Nephron (organoid): ENCODE data around the gene PTPRG.
A peak's percentile ranks its signal among the peaks of the same experiment; 100 is the strongest.

ENCODE experiments used
- H3K27ac Mint-ChIP-seq, 3 experiments: 2 replicates each; pipeline ENCODE4 v1.8.0; 2020; ENCODE audit warnings: mixed read lengths in 3 of 3, mild to moderate bottlenecking in 2 of 3, moderate library complexity in 1 of 3
- H3K27me3 Mint-ChIP-seq: 2 replicates; pipeline ENCODE4 v1.8.0; 2021; ENCODE audit warnings: low read depth, mild to moderate bottlenecking, moderate library complexity, mixed read lengths
- H3K36me3 Mint-ChIP-seq: 2 replicates; pipeline ENCODE4 v1.8.0; 2020; ENCODE audit warnings: low read depth, mixed read lengths
- H3K4me1 Mint-ChIP-seq: 2 replicates; pipeline ENCODE4 v1.8.0; 2020; ENCODE audit warnings: mixed read lengths
- H3K4me3 Mint-ChIP-seq, 3 experiments: 2 replicates each; pipeline ENCODE4 v1.8.0; 2020; ENCODE audit warnings: mild to moderate bottlenecking in 3 of 3, mixed read lengths in 3 of 3, moderate library complexity in 2 of 3
- H3K9me3 Mint-ChIP-seq: 2 replicates; pipeline ENCODE4 v1.8.0; 2020; ENCODE audit warnings: mixed read lengths
- TF ChIP-seq, protein P1 (sequence below), 3 experiments: fragments of 200-600 bp; sonication (generic); IDR thresholded peaks; one replicate each; pipeline ENCODE4 v1.5.0; 2021; ENCODE audit warnings: antibody characterized with exemption in 3 of 3; ENCODE audit not compliant: unreplicated experiment in 3 of 3

Gene PTPRG

DNA sequence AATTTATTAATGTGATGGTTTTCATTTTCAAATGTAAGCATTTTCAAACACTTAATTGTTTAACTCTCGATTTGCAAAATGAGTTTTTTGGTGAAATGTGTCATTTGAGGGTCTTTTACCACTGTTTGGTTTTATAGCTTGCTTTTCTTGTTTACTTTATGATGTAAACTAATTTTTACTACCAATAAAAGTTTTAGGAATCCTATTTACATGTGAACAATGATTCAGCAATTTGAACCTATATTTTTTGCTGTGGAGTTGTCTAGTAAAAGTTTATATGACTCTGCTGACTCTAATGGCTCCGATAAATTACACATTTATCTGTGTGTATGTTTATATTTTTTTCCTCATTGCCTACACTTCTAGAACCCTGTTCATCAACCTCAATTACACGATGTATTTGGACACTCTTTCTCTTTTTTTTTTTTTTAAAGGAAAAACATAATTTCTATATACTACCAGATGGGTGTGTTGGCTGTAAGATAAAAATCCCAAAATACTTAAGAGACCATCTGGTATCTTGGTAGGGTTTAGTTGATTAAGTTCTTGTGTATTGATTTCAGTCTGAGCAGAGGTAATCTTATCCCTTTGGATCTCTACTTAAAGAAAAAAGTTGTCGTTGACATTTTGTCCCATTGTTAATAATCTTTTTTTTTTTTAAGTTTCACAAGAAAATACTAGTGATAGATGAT is 89.5 kb downstream of the PTPRG start:
- H3K27ac Mint-ChIP-seq, result peak overlapping the region in 1 of 3 experiments; percentile 73
- peaks cover 31% of the 10 kb centered on the region for H3K36me3 Mint-ChIP-seq
- TF ChIP-seq, protein P1, sequence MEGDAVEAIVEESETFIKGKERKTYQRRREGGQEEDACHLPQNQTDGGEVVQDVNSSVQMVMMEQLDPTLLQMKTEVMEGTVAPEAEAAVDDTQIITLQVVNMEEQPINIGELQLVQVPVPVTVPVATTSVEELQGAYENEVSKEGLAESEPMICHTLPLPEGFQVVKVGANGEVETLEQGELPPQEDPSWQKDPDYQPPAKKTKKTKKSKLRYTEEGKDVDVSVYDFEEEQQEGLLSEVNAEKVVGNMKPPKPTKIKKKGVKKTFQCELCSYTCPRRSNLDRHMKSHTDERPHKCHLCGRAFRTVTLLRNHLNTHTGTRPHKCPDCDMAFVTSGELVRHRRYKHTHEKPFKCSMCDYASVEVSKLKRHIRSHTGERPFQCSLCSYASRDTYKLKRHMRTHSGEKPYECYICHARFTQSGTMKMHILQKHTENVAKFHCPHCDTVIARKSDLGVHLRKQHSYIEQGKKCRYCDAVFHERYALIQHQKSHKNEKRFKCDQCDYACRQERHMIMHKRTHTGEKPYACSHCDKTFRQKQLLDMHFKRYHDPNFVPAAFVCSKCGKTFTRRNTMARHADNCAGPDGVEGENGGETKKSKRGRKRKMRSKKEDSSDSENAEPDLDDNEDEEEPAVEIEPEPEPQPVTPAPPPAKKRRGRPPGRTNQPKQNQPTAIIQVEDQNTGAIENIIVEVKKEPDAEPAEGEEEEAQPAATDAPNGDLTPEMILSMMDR (IDR thresholded peaks at IDR 0.05; ENCODE audit: unreplicated experiment in 3 of 3), result no peak
- H3K9me3 Mint-ChIP-seq, result peaks cover 5% of the 10 kb centered on the region
- H3K4me3 Mint-ChIP-seq, result no peak overlapping the region
- no peaks in the 10 kb centered on the region for H3K27me3 Mint-ChIP-seq
- H3K4me1 Mint-ChIP-seq, result peaks cover 45% of the 10 kb centered on the region

DNA sequence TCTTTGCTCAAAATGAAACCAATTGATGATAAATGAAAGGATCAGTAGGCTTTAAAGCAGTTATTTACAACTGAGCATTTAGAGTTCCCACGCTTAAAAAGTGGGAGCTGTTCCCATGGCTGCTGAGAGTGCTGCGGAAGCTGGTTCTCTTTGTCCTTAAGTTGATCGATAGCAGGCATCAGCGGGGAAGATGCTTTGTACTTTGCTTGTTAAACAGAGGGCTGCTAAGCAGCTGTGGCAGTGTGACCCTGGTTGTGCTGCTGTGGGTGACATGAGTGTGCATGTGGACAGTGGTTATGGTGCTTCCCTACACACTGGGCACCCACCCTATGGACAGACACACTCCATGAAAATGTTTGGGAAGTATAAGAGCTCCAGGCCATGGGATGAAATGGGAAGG is 96.3 kb downstream of the PTPRG start:
- TF ChIP-seq, protein P1 (IDR thresholded peaks at IDR 0.05; ENCODE audit: unreplicated experiment in 3 of 3), result no peak
- H3K4me1 Mint-ChIP-seq, result peaks cover 13% of the 10 kb centered on the region

DNA sequence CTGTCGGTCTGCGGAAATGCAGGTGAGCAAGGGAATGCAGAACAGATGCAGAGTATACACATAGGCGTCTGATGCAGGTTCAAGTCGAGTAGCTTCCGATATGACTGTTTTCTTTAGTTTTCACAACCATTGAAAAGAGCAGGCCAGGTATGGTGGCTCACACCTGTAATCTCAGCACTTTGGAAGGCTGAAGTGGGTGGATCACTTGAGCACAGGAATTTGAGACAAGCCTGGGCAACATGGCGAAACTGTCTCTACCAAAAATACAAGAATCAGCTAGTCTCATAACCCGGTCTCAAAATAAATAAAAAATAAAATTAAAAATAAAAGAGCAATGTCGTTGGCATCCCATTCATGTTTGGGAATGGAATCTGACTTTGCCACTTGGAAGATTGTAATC is 101.5 kb downstream of the PTPRG start:
- H3K9me3 Mint-ChIP-seq, result no peaks in the 10 kb centered on the region
- H3K27me3 Mint-ChIP-seq, result no peaks in the 10 kb centered on the region
- TF ChIP-seq, protein P1 (IDR thresholded peaks at IDR 0.05; ENCODE audit: unreplicated experiment in 3 of 3), result no peak
- peak overlapping the region in 1 of 3 experiments; percentile 6 for H3K27ac Mint-ChIP-seq
- peaks cover 28% of the 10 kb centered on the region for H3K4me1 Mint-ChIP-seq
- H3K4me3 Mint-ChIP-seq, result no peak overlapping the region
- H3K36me3 Mint-ChIP-seq, result peaks cover 14% of the 10 kb centered on the region

More for the DNA sequence above, 96.3 kb downstream of the PTPRG start:
- Mint-ChIP-seq H3K27ac (no peak overlapping the region), H3K36me3 (peaks cover 31% of the 10 kb centered on the region), H3K9me3 (no peaks in the 10 kb centered on the region), H3K27me3 (no peaks in the 10 kb centered on the region), H3K4me3 (no peak overlapping the region)

DNA sequence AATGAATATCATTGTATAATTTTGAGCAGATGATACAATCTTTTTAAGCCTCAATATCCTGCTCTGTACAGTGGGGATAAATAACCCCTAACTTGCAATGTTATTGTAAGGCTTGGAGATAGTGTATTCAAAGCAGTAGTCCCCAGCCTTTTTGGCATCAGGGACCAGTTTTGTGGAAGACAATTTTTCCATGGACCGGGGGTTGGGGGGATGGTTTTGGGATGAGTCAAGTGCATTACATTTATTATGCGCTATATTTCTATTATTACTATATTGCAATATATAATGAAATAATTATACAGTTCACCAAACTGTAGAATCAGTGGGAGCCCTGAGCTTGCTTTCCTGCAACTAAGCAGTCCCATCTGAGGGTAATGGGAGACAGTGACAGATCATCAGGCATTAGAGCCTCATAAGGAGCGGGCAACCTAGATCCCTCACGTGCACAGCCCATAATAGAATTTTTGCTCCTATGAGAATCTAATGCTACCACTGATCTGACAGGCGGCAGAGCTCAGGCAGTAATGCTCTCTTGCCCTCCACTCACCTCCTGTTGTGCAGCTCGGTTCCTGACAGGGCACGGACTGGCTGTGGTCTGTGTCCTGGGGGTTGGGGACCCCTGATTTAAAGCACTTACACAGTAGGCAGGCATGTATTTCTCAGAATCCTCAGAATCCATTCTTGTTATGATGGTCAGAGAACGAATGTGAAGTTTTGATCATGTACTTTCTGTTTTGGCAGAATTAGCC is 102.2 kb downstream of the PTPRG start:
- Mint-ChIP-seq H3K4me3 (peak overlapping the region; percentile 9 to 69 (median 59)), H3K9me3 (no peaks in the 10 kb centered on the region), H3K36me3 (peaks cover 14% of the 10 kb centered on the region), H3K4me1 (peaks cover 35% of the 10 kb centered on the region), H3K27me3 (no peaks in the 10 kb centered on the region), H3K27ac (peak overlapping the region; percentile 92 to 94 (median 93))
- TF ChIP-seq, protein P1 (IDR thresholded peaks at IDR 0.05; ENCODE audit: unreplicated experiment in 3 of 3), result no peak

DNA sequence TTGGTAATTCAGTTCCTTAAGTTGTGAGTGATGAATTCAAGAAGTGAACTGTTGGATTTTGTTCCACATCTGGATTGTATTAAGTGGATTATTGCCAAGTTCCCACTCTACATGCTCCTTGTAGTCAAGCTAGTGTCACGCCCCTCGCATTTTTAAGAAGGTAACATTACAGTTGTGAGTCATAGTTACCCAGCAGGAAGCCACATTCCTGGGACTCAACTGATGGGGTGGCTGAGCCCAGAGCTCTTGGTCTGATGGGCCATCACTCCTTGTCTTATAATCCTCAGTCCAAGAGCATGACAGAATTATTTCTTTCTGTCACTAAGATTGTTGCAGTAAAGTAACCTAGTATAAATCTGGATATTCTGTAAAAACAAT is 102.7 kb downstream of the PTPRG start:
- Mint-ChIP-seq H3K27me3 (no peaks in the 10 kb centered on the region), H3K36me3 (peaks cover 14% of the 10 kb centered on the region), H3K27ac (peak overlapping the region; percentile 92 to 94 (median 93)), H3K4me3 (peak overlapping the region in 2 of 3 experiments; percentile 59 to 69), H3K4me1 (peaks cover 41% of the 10 kb centered on the region), H3K9me3 (no peaks in the 10 kb centered on the region)
- TF ChIP-seq, protein P1 (IDR thresholded peaks at IDR 0.05; ENCODE audit: unreplicated experiment in 3 of 3), result no peak
